ENCODE results near the gene RETREG3. TPM values are rescaled to one million over a fixed set of nuclear protein-coding genes. Genes with fewer than 3 reads are reported as not detected.

RETREG3 gene
- total and polyA plus RNA-seq, 2 of the 13 experiments (the other 11 are each of a cell fraction or from before 2014, with no cell fraction given), result 47.0 to 55.8 TPM

- TF ChIP-seq POLR2A (IDR thresholded peaks at IDR 0.05; ENCODE audit: insufficient read depth in 1 of 2, low read depth in 2 of 2, low read length in 2 of 2) (peak in 1 of 2 experiments; percentile 58; a peak in 2 of 4 replicates), HNF1A (IDR thresholded peaks at IDR 0.05; ENCODE audit: low read depth) (no peak), HNF1A (CRISPR knock-in tag; IDR thresholded peaks at IDR 0.05; ENCODE audit: borderline replicate concordance) (no peak), FOXK1 (CRISPR knock-in tag; IDR thresholded peaks at IDR 0.05; ENCODE audit: borderline replicate concordance, low read depth) (no peak), HNF4A (CRISPR knock-in tag; IDR thresholded peaks at IDR 0.05) (peak; percentile 88), MNT (IDR thresholded peaks at IDR 0.05) (no peak), FOSL2 (CRISPR knock-in tag; IDR thresholded peaks at IDR 0.05) (no peak), ZGPAT (CRISPR knock-in tag; IDR thresholded peaks at IDR 0.05) (peak; percentile 46), RARA (CRISPR knock-in tag; IDR thresholded peaks at IDR 0.05) (peak; percentile 82), ZBTB44 (CRISPR knock-in tag; IDR thresholded peaks at IDR 0.05) (0 out of 2 replicates have a peak, but pooled peaks have one; percentile 28), ETV5 (CRISPR knock-in tag; IDR thresholded peaks at IDR 0.05; ENCODE audit: borderline replicate concordance) (peak; percentile 15; the same call in 1 of the 2 replicates), CBX5 (CRISPR knock-in tag; IDR thresholded peaks at IDR 0.05; ENCODE audit: borderline replicate concordance) (peak; percentile 55), YEATS4 (CRISPR knock-in tag; IDR thresholded peaks at IDR 0.05; ENCODE audit: borderline replicate concordance) (0 out of 2 replicates have a peak, but pooled peaks have one; percentile 35), ZNF432 (CRISPR knock-in tag; IDR thresholded peaks at IDR 0.05; ENCODE audit: borderline replicate concordance) (no peak), MAF1 (CRISPR knock-in tag; IDR thresholded peaks at IDR 0.05; ENCODE audit: borderline replicate concordance) (no peak), MIER2 (CRISPR knock-in tag; IDR thresholded peaks at IDR 0.05) (no peak), HNRNPK (IDR thresholded peaks at IDR 0.05; ENCODE audit: low read depth, low read length, poor library complexity, severe bottlenecking) (no peak), NR3C1 (CRISPR knock-in tag; IDR thresholded peaks at IDR 0.05) (no peak), ZNF891 (CRISPR knock-in tag; IDR thresholded peaks at IDR 0.05) (no peak), ATF2 (CRISPR knock-in tag; IDR thresholded peaks at IDR 0.05) (peak; percentile 32; the same call in 1 of the 2 replicates), ZNF816 (CRISPR knock-in tag; IDR thresholded peaks at IDR 0.05; ENCODE audit: borderline replicate concordance) (no peak)
These were observed 64.3 kb downstream of the RETREG3 start (continued) for GRCh38 chr17:42544874-42545283.

Measured in HepG2 (cell line).